ENCODE measurements around the gene MPV17L2. TPM values are rescaled to one million over a fixed set of nuclear protein-coding genes. Genes with fewer than 3 reads are reported as not detected.
A peak's percentile ranks its signal among the peaks of the same experiment; 100 is the strongest.
"Not testable (repeated sequence)": the region's sequence is repeated elsewhere in the genome, so short reads cannot be mapped to it uniquely, and the experiment has no call there.

MPV17L2 gene
- total RNA-seq, 2 experiments from 2014 or later, result 6.3 to 6.5 TPM

DNA sequence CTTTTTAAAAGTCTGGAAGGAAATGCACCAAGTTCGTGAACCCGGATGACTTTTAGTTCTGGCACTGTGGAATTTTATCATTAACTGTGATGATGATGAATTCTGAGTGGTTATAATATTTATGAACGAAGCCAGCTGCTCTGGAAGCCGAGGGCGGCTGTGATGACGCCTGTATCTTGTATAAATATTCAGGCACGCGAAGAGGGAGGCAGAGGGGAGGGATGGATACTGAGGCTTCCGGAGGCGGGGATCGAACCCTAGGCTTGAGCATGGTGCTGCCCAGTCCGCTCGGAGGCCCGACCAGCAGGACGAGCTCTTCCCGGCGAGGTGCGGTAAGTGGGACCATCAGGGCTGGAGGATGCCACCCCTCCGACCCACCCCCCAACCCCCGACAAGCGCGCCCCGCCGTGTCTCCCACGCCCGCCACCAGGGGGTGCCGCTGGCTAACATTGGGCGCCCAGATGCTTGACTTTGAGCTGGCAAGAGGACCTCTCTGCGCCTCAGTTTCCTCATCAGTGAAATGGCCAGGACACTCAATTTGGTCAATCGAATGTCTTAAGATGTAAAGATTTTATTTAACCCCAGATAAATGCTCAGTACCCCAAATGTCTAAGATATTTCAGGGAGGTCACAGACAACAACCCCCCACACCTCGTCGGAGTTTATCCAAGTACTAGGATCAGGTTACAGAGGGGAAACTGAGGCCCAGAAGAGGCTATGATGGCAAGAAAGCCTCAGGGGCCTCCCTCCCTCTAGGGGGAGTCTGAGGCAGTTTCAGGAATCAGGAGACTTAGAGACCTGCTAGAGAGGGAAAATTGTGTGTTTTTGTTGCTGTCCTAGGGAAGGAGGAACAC is 15.3 kb downstream of the MPV17L2 start:
- no peak overlapping the region for H3K4me3 Mint-ChIP-seq
- CTCF ChIA-PET, result interaction anchor here (0.6 to 8.2 kb wide), 11 partner anchors 16 to 208 kb away, joined by 3 to 117 read pairs (median 4); a partner anchor contains a TSS
- no peak overlapping the region for H3K27ac Mint-ChIP-seq
- no peaks in the 10 kb centered on the region for H3K36me3 Mint-ChIP-seq (ENCODE audit: low read depth)
- peaks cover 9% of the 10 kb centered on the region for H3K4me1 Mint-ChIP-seq (ENCODE audit: low read depth)
- H3K27me3 Mint-ChIP-seq (ENCODE audit: low read depth), result peaks cover 8% of the 10 kb centered on the region
- intact Hi-C loops (cut with micrococcal nuclease), result loop anchor here (1.0 kb wide), 1 partner anchor 44 kb away; no protein-coding TSS in a partner anchor
- no peaks in the 10 kb centered on the region for H3K9me3 Mint-ChIP-seq
- DNase-seq, result peak; percentile 63

DNA sequence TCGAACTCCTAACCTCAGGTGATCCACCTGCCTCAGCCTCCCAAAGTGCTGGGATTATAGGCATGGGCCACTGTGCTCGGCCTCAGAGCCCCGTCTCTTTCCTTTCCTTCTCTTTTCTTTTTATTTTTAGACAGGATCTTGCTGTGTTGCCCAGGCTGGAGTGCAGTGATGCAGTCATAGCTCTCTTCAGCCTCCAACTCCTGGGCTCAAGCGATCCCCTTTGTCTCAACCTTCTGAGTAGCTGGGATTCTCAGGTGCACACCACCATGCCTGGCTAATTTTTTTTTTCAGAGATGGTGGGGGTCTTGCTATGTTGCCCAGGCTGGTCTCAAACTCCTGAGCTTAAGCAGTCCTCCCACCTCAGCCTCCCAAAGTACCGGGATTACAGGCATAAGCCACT is 16.9 kb downstream of the MPV17L2 start:
- H3K36me3 Mint-ChIP-seq (ENCODE audit: low read depth); DNase-seq; H3K9me3 Mint-ChIP-seq; H3K27me3 Mint-ChIP-seq (ENCODE audit: low read depth); intact Hi-C loops (cut with micrococcal nuclease); H3K4me1 Mint-ChIP-seq (ENCODE audit: low read depth); H3K27ac Mint-ChIP-seq; H3K4me3 Mint-ChIP-seq: not testable (repeated sequence)
- CTCF ChIA-PET, result interaction anchor here (1.0 to 8.2 kb wide), 4 partner anchors 35 to 119 kb away, joined by 4 to 117 read pairs (median 4); a partner anchor contains a TSS

DNA sequence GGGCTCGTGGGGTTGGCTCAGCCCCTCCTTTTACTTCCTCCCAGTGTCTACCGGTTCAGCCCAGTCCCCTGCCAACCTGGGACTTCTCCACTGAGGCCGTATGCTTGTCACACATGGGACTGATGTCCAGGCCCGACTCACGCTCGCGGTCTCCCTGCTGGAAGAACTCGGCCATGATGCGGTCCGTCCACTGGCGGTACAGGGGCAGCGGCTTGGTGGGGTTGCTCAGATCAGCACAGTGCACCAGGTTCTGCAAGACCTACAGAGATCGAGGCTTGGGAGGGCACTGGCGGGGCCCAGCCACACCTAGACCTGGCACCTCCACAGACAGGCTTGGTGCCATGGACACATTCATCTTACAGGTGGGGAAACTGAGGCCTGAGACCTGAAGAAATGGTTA is 18.7 kb downstream of the MPV17L2 start:
- no peaks in the 10 kb centered on the region for H3K9me3 Mint-ChIP-seq
- DNase-seq, result no peak
- peaks cover 8% of the 10 kb centered on the region for H3K27me3 Mint-ChIP-seq (ENCODE audit: low read depth)
- H3K36me3 Mint-ChIP-seq (ENCODE audit: low read depth), result no peaks in the 10 kb centered on the region
- no peak overlapping the region for H3K4me3 Mint-ChIP-seq
- intact Hi-C loops (cut with micrococcal nuclease), result no loop called here
- CTCF ChIA-PET, result no interaction called here
- no peak overlapping the region for H3K27ac Mint-ChIP-seq
- H3K4me1 Mint-ChIP-seq (ENCODE audit: low read depth), result no peaks in the 10 kb centered on the region

DNA sequence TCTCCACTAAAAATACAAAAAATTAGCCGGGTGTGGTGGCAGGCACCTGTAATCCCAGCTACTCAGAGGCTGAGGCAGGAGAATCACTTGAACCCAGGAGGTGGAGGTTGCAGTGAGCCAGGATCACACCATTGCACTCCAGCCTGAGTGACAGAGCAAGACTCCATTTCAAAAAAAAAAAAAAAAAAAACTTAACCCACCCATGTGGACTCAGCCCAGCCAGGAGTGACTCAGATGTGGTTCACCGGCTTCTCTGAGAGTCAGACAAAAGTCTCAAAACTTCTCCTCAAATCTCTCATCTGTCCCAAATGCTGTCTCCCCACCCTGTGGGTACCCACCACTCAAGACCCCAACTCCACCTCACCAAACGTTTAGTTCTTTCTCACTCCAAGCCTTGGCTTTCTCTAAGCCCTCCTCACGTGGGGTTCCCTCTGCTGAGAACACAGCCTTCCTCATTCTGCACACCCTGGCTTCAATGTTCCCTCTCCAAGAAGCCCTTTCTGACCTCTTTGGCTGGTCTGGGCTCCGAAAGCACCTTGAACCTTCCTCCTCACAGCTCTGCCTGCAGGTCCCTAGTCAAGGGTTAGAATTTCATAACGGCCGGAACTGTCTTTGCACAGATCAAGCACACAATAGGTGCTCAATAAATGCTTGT is 21.9 kb downstream of the MPV17L2 start:
- CTCF ChIA-PET, result interaction anchor here (0.7 kb wide), 1 partner anchor 57 kb away, joined by 3 read pairs; no protein-coding TSS in a partner anchor
- no peak for DNase-seq
- no peak overlapping the region for H3K4me3 Mint-ChIP-seq
- no peak overlapping the region for H3K27ac Mint-ChIP-seq
- no peaks in the 10 kb centered on the region for H3K36me3 Mint-ChIP-seq (ENCODE audit: low read depth)
- no peaks in the 10 kb centered on the region for H3K9me3 Mint-ChIP-seq
- H3K27me3 Mint-ChIP-seq (ENCODE audit: low read depth), result peaks cover 3% of the 10 kb centered on the region
- intact Hi-C loops (cut with micrococcal nuclease), result no loop called here
- H3K4me1 Mint-ChIP-seq (ENCODE audit: low read depth), result no peaks in the 10 kb centered on the region

DNA sequence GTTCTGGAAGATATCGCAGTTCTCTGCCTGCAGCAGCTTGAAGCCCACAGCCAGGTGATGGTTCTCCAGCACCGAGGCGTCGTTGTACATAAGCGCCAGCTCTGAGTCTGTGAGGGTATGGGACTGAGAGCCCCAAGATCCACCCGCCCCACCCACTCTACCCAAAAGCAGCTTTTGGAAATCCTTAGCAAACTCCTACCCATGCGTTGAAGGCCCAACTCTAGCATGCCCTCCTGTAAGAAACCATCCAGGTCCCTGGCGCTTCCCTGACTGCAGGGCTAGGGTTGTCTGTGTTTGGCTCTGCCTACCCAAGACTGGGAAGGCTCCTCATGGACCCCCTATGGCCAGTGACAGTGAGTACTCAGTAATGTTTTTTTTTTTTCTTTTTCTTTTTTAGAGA is 23.8 kb downstream of the MPV17L2 start:
- CTCF ChIA-PET, result interaction anchor here (0.6 to 0.7 kb wide), 2 partner anchors 7 to 10 kb away, joined by 3 to 4 read pairs; no protein-coding TSS in a partner anchor

DNA sequence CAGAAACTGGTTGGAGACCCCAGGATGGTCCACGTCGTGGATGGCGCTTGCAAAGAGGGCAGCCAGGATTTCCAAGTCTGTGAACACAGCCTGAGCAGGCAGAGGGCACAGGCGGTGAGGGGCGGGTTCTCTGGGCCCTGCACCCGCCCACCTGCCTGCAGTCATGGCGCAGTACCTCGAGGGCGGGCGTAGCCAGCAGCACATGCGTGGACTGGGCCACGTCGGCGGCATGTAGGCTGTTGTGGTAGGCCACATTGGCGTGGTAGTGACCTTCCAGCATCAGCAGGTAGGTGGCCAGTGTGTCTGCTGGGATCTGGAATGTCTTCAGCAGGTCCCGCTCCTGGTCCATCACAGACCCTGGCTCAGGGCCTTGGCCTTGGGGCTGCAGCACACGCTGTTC is 25.1 kb downstream of the MPV17L2 start:
- Mint-ChIP-seq H3K4me1 (ENCODE audit: low read depth) (peaks cover 2% of the 10 kb centered on the region), H3K27ac (no peak overlapping the region), H3K4me3 (no peak overlapping the region), H3K9me3 (no peaks in the 10 kb centered on the region), H3K36me3 (ENCODE audit: low read depth) (no peaks in the 10 kb centered on the region), H3K27me3 (ENCODE audit: low read depth) (peaks cover 11% of the 10 kb centered on the region)
- CTCF ChIA-PET, result no interaction called here
- DNase-seq, result no peak
- intact Hi-C loops (cut with micrococcal nuclease), result no loop called here

More for the DNA sequence above, 23.8 kb downstream of the MPV17L2 start:
- Mint-ChIP-seq H3K4me3 (no peak overlapping the region), H3K27me3 (ENCODE audit: low read depth) (peaks cover 8% of the 10 kb centered on the region), H3K27ac (no peak overlapping the region), H3K9me3 (no peaks in the 10 kb centered on the region), H3K36me3 (ENCODE audit: low read depth) (no peaks in the 10 kb centered on the region), H3K4me1 (ENCODE audit: low read depth) (peaks cover 2% of the 10 kb centered on the region)
- intact Hi-C loops (cut with micrococcal nuclease), result no loop called here
- DNase-seq, result no peak

DNA sequence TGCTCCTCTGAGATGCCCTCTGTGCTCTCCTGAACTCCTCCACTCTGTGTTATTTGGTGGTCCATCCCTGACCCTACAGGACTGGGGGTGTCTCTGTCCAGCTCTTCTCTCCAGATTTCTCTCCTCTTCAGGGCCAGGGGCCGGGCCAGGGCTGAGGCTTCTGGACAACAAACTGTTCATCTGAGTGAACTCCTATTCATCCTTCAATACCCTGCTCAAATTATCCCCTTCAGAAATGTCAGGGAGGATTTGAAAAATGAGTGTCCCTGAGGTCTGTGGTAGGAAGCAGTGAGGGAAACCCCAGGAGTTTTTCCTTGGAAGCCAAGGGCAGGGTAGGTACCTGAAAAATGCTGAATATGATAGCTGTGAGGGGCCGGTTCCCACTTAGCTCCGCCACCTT is 25.6 kb downstream of the MPV17L2 start:
- Mint-ChIP-seq H3K4me1 (ENCODE audit: low read depth) (peaks cover 2% of the 10 kb centered on the region), H3K9me3 (no peaks in the 10 kb centered on the region), H3K4me3 (no peak overlapping the region), H3K36me3 (ENCODE audit: low read depth) (no peaks in the 10 kb centered on the region), H3K27me3 (ENCODE audit: low read depth) (peaks cover 14% of the 10 kb centered on the region), H3K27ac (no peak overlapping the region)
- no peak for DNase-seq
- intact Hi-C loops (cut with micrococcal nuclease), result no loop called here
- CTCF ChIA-PET, result no interaction called here

DNA sequence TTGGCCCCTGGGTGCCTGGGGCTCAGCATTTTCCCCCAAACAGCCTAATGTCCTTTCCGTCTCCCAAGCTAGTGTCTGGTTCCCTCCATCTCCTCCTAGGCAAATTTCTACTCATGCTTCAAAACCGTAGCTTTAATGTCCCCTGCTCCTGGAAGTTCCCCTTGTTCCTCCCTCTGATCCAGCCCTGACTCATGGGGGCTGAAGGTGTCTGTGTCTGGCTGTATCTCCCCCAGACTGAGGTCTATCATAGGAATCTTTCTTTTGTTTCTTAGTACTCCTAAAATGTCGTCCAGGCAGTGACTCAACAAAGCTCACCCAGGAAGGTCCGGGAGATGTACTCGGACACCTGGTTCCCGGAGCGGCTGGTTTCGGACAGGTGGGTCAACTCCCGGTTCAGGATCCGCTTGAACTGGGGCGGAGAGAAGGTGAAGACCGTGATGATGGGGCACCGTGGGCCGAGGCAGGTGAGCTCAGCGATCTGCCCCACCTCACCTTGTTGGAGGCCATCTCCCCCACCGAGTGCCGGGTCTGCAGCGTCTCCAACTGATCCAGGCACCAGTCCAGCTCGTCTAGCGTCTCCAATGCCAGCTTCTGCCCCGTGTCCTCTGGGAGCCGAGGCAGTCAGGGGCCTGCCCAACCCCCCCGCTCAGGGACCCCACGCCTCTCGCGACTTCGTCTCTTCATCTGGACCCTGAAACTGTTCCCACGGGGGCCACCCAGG is 27.1 kb downstream of the MPV17L2 start:
- Mint-ChIP-seq H3K27ac (no peak overlapping the region), H3K4me1 (ENCODE audit: low read depth) (peaks cover 11% of the 10 kb centered on the region), H3K9me3 (no peaks in the 10 kb centered on the region), H3K4me3 (no peak overlapping the region), H3K36me3 (ENCODE audit: low read depth) (no peaks in the 10 kb centered on the region), H3K27me3 (ENCODE audit: low read depth) (peaks cover 27% of the 10 kb centered on the region)
- CTCF ChIA-PET, result interaction anchor here (0.8 to 1.4 kb wide), 5 partner anchors 24 to 191 kb away, joined by 3 to 6 read pairs (median 4); no protein-coding TSS in a partner anchor
- no peak for DNase-seq
- intact Hi-C loops (cut with micrococcal nuclease), result no loop called here

DNA sequence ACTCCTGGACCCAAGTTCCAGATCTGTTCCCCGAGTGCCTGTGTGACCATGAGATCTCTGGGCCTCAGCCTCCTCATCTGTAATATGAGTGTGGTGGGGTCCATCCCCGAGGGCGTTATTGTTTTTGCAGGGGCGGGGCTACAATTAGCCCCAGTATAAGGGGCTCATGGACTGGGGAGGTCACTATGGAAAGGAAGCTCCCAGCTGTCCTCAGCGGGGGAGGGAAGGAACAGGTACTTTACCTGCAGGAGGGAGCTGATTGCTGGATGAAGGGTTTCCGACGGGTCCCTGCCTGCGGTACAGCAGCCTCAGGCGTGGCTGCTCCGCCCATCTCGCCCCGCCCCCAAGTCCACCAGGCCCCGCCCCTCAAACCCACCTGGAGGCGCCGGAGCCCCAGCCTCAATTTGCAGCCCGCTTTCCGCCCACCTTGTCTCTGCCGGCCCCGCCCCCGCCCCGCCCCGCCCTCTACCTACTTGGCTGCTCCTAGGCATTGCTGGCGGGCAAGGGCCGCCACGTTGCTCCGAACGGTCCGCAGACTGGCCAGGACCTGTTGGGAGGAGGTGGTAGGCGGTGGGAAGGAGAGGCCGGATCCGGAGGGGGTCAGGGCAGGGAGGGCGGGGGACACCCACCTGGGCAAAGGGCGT is 27.7 kb downstream of the MPV17L2 start:
- intact Hi-C loops (cut with micrococcal nuclease), result no loop called here
- Mint-ChIP-seq H3K9me3 (no peaks in the 10 kb centered on the region), H3K4me1 (ENCODE audit: low read depth) (peaks cover 18% of the 10 kb centered on the region), H3K4me3 (no peak overlapping the region), H3K27ac (no peak overlapping the region), H3K27me3 (ENCODE audit: low read depth) (peaks cover 34% of the 10 kb centered on the region), H3K36me3 (ENCODE audit: low read depth) (no peaks in the 10 kb centered on the region)
- CTCF ChIA-PET, result interaction anchor here (0.9 to 1.4 kb wide), 4 partner anchors 31 to 190 kb away, joined by 3 to 6 read pairs (median 4); no protein-coding TSS in a partner anchor
- DNase-seq, result no peak

DNA sequence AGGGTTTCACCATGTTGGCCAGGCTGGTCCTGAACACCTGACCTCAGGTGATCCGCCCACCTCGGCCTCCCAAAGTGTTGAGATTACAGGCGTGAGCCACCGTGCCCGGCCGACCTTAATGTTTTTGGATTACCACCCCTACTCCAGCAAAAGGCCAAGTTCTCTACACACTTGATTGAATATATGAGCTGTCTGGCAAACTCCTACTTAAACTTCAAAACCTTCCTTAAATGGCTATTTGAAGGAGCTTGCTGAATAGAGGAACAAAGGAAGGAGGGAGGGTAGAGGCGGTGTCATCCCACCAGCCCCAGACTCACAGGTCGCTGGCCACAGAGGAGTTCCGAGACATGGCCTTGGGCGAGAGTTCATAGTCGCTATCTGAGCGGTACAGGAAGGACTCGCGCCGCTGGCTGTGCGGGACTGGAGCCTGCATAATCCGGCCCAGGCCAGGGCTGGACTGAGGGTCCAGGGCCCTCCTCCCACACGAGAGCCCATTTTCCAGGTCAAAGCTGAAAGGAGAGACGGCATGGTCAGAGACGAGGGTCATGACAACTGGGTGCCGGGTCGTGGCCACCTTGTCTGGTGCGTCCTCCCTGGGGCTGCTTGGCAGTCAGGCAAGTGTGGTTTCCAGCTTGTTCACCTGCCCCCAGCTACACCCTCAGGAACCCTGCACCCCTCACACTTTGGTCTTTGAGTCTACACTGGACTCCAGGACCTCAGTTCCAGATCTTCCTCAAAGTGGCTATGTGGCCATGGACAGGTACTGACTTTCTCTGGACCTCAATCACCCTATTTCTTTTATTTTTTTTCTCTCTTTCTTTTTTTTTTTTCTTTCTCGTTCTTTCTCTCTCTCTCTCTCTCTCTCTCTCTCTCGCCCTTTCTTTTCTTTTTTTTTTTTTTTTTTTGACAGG is 29.1 kb downstream of the MPV17L2 start:
- CTCF ChIA-PET, result interaction anchor here (0.9 kb wide), 1 partner anchor 189 kb away, joined by 5 read pairs; no protein-coding TSS in a partner anchor
- Mint-ChIP-seq H3K27me3 (ENCODE audit: low read depth) (peaks cover 43% of the 10 kb centered on the region), H3K4me1 (ENCODE audit: low read depth) (peaks cover 24% of the 10 kb centered on the region), H3K27ac (no peak overlapping the region), H3K9me3 (no peaks in the 10 kb centered on the region), H3K36me3 (ENCODE audit: low read depth) (no peaks in the 10 kb centered on the region), H3K4me3 (no peak overlapping the region)
- no peak for DNase-seq
- intact Hi-C loops (cut with micrococcal nuclease), result no loop called here

All from activated naive CD4-positive, alpha-beta T cell treated with anti-CD3 and anti-CD28 coated beads for 36 hours (primary cell).